CD4-positive, alpha-beta T cell treated with Interleukin-4 for 4 hours (primary cell): ENCODE measurements around the gene CORO2B.
"Not testable (repeated sequence)": the region's sequence is repeated elsewhere in the genome, so short reads cannot be mapped to it uniquely, and the experiment has no call there.

Experiments
- DNase-seq: peaks from one replicate; pipeline ENCODE4 v3.0.0-alpha.2; 2020

Gene CORO2B

GRCh38 chr15:68743256-68743655 is 164.5 kb downstream of the CORO2B start:
- no peak for DNase-seq

DNA sequence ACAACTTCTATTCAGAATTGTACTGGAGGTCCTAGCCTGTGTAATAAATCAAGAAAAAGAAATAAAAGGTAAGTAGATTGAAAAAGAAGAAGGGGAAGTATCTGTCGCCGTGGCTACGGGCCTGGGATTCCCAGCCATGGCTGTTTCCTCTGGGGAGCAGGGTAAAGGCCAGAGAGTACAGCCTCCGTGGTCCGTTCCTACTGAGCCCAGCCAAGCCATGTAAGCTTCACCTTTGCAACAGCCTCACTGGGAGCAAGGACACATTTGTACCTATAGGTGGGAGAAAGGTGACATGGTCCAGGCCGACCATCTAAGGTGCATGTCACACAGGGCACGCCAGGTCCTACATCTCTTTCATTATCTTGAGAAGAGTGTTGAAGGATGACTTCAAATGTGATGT is 170.6 kb downstream of the CORO2B start:
- no peak for DNase-seq

GRCh38 chr15:68749793-68750192 is 171.0 kb downstream of the CORO2B start:
- DNase-seq: no peak

DNA sequence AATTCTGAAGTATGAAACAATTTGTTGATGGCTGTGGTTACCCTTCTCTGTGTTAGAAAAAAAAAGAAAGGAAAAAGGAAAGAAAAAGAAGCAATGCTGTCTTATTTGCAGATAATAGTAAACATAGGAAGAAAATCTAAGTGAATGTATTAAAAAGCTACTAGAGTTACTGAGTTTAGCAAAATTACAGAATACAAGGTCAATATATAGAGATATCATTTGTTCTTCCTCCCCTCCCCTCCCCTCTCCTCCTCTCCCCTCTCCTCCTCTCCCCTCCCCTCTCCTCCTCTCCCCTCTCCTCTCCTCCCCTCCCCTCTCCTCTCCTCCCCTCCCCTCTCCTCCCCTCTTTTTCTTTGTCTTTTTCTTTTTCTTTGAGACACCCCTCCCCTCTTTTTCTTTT is 172.8 kb downstream of the CORO2B start:
- no peak for DNase-seq

DNA sequence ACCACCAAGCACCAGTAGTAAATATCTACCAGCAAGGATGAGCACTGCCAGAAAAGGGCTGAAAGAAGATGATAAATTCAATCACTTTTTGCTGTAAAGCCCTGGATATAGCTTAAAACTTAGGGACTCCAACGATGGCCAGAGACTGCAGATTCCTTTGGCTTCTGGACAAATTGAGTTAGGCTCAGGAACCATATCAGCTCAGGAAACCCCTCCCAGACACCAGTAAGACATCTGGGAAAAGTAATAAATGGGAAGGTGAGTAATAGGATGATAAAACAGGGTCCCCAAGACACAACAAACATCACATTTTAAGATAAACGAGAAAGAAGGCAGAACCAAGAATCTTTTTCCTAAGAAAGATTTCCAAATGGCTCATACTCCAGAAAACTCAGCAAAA is 176.9 kb downstream of the CORO2B start:
- DNase-seq: no peak

DNA sequence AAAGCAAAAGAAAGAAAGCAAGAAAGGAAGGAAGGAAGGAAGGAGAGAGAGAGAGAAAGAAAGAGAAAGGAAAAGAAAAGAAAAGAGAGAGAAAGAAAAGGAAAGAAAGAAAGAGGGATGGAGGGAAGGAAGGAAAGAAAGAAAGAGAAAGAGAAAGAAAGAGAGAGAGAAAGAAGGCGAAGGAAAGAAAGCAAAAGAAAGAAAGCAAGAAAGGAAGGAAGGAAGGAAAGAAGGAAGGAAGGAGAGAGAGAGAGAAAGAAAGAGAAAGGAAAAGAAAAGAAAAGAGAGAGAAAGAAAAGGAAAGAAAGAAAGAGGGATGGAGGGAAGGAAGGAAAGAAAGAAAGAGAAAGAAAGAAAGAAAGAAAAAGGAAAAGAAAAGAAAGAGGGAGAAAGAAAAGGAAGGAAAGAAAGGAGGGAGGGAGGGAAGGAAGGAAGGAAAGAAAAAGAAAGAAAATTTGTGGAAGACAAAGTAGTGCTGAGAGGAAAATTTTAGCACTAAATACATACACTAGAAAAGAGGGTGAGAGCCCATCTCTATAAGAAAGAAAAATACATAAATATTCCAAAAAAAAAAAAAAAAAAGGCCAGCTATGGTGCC is 181.3 kb downstream of the CORO2B start:
- not testable (repeated sequence) for DNase-seq

DNA sequence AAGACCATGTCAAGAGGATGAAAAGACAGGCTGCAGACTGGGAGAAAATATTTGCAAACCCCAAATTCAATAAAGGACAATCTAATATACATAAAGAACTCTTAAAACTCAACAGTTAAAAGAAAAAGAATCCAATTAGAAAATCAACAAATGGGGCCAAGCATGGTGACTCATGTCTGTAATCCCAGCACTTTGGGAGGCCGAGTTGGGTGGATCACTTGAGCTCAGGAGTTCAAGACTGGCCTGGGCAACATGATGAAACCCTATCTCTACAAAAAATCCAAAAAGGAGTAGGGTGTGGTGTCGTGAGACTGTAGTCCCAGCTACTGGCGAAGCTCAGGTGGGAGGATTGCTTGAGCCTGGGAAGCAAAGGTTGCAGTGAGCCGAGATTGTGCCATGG is 184.3 kb downstream of the CORO2B start:
- no peak for DNase-seq

- DNase-seq: no peak
Observed at GRCh38 chr15:68764090-68764489, 185.3 kb downstream of the CORO2B start.

DNA sequence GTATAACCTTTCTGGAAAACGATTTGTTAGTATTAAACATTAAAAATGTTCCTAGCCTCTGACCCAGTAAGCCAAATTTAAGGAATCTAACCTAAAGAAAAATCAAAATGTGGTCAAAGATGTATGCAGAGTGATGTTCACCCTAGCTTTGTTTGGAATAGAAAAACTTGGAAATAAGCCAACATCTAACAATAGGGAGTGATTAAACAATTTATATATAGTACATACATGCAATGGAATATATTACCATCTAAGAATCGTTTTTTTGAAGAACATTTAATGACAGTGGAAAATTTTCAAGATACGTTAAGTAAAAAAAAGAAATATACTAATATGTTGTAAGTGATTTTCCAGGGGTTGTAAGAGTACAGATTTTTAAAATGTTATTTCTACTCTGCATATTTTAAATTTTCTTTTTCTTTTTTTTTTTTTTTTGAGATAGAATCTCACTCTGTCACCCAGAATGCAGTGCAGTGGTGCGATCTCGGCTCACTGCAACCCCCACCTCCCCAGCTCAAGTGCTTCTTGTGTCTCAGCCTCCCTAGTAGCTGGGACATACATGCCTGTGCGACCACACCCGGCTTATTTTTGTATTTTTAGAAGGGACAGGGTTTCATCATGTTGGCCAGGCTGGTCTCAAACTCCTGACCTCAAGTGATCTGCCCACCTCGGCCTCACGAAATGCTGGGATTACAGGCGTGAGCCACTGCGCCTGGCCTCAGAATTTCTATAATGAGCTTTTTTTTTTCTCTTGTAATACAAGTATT is 187.0 kb downstream of the CORO2B start:
- DNase-seq: no peak

- no peak for DNase-seq
Observed at GRCh38 chr15:68767833-68768232, 189.0 kb downstream of the CORO2B start.

GRCh38 chr15:68768321-68768720 is 189.5 kb downstream of the CORO2B start:
- no peak for DNase-seq

GRCh38 chr15:68769702-68770101 is 190.9 kb downstream of the CORO2B start:
- DNase-seq: no peak

DNA sequence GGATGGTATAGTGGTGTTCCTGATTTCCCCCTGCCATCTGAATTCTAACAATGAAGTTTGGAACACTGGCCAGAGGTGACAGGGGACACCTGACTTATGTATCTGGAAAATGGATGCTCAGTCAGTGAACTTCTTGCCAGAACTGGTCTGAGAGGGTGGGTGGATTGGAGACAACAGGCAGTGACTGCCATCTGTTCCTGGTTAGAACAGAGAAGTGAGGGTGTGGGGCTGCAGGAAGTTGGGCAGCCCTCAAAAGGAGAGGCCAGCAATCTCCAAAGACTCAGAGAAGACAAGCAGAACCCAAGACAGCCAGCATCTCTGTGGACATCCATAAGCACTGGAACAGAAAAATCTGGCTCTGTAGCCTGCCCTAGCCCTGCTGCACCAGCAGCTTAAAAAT is 191.4 kb downstream of the CORO2B start:
- DNase-seq: no peak

GRCh38 chr15:68773036-68773435 is 194.2 kb downstream of the CORO2B start:
- no peak for DNase-seq

GRCh38 chr15:68774120-68774519 is 195.3 kb downstream of the CORO2B start:
- no peak for DNase-seq

- no peak for DNase-seq
Observed at GRCh38 chr15:68774521-68775235, 195.9 kb downstream of the CORO2B start.

GRCh38 chr15:68775236-68775577 is 196.4 kb downstream of the CORO2B start:
- no peak for DNase-seq

DNA sequence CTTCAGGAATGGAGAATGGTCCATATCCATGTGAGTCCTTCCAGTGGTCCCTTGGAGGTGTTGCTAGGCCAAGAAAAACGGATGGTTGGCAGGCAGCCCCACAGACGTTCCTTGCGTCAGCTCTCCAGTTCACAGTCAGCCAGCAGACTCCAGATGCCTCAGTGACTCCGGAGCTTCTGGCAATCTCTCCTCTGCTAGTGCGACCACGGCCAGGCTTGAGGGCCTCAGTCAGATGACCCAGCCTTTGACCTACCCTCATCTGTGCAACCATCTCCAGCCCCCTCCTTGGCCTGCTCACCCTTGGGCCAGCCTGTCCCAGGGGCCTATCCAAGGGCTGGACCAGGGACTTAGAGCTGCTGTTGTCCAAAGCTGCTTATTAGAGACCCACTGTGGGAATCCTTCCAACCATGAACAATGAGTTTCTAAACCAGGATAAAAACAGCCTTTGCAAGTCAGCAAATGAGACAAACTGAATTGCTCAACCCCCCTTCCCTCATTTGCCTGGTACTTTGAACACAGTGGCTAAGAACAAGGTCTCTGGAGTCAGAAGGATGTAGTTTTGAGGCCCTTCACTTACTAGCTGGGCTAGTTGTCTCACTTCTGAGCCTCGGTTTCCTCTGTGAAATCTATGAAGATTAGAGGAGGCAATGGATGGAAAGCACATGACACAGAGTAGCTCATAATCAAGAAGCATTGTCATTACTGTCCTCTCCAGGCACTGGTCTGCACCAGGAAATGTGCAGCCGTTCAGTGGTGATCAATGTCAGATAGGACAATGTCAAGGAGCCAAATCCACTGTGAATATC is 197.1 kb downstream of the CORO2B start:
- no peak for DNase-seq

- no peak for DNase-seq
Observed at GRCh38 chr15:68776477-68777270, 197.9 kb downstream of the CORO2B start.
